Measurements from ENCODE around the gene STXBP1.

- TF ChIP-seq SP2 (tag by site-specific recombination; IDR thresholded peaks at IDR 0.05) (no peak), ZNF221 (tag by site-specific recombination; IDR thresholded peaks at IDR 0.05; ENCODE audit: borderline replicate concordance) (no peak), KLF10 (tag by site-specific recombination; IDR thresholded peaks at IDR 0.05) (no peak), TCF7L2 (IDR thresholded peaks at IDR 0.05; ENCODE audit: borderline replicate concordance, low read depth, low read length) (no peak), YY1 (tag by site-specific recombination; IDR thresholded peaks at IDR 0.05) (no peak), ZNF747 (tag by site-specific recombination; IDR thresholded peaks at IDR 0.05) (no peak), CTCF (tag by site-specific recombination; IDR thresholded peaks at IDR 0.05) (no peak), ZNF311 (tag by site-specific recombination; IDR thresholded peaks at IDR 0.05; ENCODE audit: borderline replicate concordance) (no peak), ZSCAN4 (tag by site-specific recombination; IDR thresholded peaks at IDR 0.05) (no peak), ZNF214 (tag by site-specific recombination; IDR thresholded peaks at IDR 0.05; ENCODE audit: borderline replicate concordance) (no peak), ZNF626 (tag by site-specific recombination; IDR thresholded peaks at IDR 0.05) (no peak), ZNF768 (tag by site-specific recombination; IDR thresholded peaks at IDR 0.05) (no peak)
These were observed 87.1 kb downstream of the STXBP1 start for GRCh38 chr9:127698985-127699670.

All from HEK293 (cell line).